GM19372 (cell line): Measurements from ENCODE around the gene GPC1.

ENCODE experiments used
- ATAC-seq: cut with Tn5 transposase; IDR thresholded peaks from one replicate; pipeline ENCODE4 v1.9.1; 2021; ENCODE audit warnings: mild to moderate bottlenecking, low read depth, moderate library complexity; ENCODE audit not compliant: unreplicated experiment

The GPC1 gene

GRCh38 chr2:240411261-240412160 lies 24.0 kb upstream of the GPC1 start:
- no peak for ATAC-seq

GRCh38 chr2:240412211-240412861 lies 23.1 kb upstream of the GPC1 start:
- no peak for ATAC-seq

GRCh38 chr2:240412975-240413812 lies 22.3 kb upstream of the GPC1 start:
- ATAC-seq = no peak

- ATAC-seq = no peak
Measured at GRCh38 chr2:240413813-240414429, 21.5 kb upstream of the GPC1 start.

GRCh38 chr2:240416821-240417220 lies 18.6 kb upstream of the GPC1 start:
- ATAC-seq = no peak

GRCh38 chr2:240418311-240418710 lies 17.2 kb upstream of the GPC1 start:
- ATAC-seq = no peak

GRCh38 chr2:240419271-240419670 lies 16.2 kb upstream of the GPC1 start:
- ATAC-seq = no peak

GRCh38 chr2:240419723-240420122 lies 15.7 kb upstream of the GPC1 start:
- no peak for ATAC-seq

GRCh38 chr2:240420206-240421104 lies 15.0 kb upstream of the GPC1 start:
- no peak for ATAC-seq

- ATAC-seq = no peak
Measured at GRCh38 chr2:240421381-240421780, 14.1 kb upstream of the GPC1 start.

- no peak for ATAC-seq
Measured at GRCh38 chr2:240422658-240423329, 12.7 kb upstream of the GPC1 start.

GRCh38 chr2:240423788-240424191 lies 11.7 kb upstream of the GPC1 start:
- no peak for ATAC-seq

- no peak for ATAC-seq
Measured at GRCh38 chr2:240424341-240425235, 10.9 kb upstream of the GPC1 start.

GRCh38 chr2:240425236-240425615 lies 10.2 kb upstream of the GPC1 start:
- no peak for ATAC-seq

- ATAC-seq = no peak
Measured at GRCh38 chr2:240425697-240426096, 9.8 kb upstream of the GPC1 start.

- ATAC-seq = no peak
Measured at GRCh38 chr2:240426845-240427721, 8.4 kb upstream of the GPC1 start.

GRCh38 chr2:240427729-240428128 lies 7.7 kb upstream of the GPC1 start:
- no peak for ATAC-seq
